H9 (cell line): ENCODE measurements around the gene DIP2C. TPM values are rescaled to one million over a fixed set of nuclear protein-coding genes. Genes with fewer than 3 reads are reported as not detected.

Experiments used
- DNase-seq: peaks from one replicate; pipeline ENCODE4 v3.0.0-alpha.2; 2017
- H2AFZ ChIP-seq: one replicate; pipeline ENCODE4 v1.6.1; 2013; ENCODE audit warnings: mild to moderate bottlenecking, low read length, control low read depth, moderate library complexity
- H2AK5ac ChIP-seq: 2 replicates; pipeline ENCODE4 v1.6.1; 2013; ENCODE audit warnings: low read length, control low read depth, mixed read lengths; ENCODE audit not compliant: insufficient read length
- H2BK120ac ChIP-seq: one replicate; pipeline ENCODE4 v1.6.1; 2013; ENCODE audit warnings: low read depth, mild to moderate bottlenecking, low read length, control low read depth, inconsistent platforms; ENCODE audit not compliant: poor library complexity, severe bottlenecking
- H2BK12ac ChIP-seq: 2 replicates; pipeline ENCODE4 v1.6.1; 2013; ENCODE audit warnings: low read length, control low read depth, mixed read lengths, low read depth; ENCODE audit not compliant: insufficient read length
- H2BK15ac ChIP-seq: 2 replicates; pipeline ENCODE4 v1.6.1; 2013; ENCODE audit warnings: low read depth, low read length, control low read depth
- H2BK20ac ChIP-seq: one replicate; pipeline ENCODE4 v1.6.1; 2013; ENCODE audit warnings: low read depth, mild to moderate bottlenecking, low read length, control low read depth, inconsistent platforms; ENCODE audit not compliant: poor library complexity, severe bottlenecking
- H2BK5ac ChIP-seq: 2 replicates; pipeline ENCODE4 v1.6.1; 2013; ENCODE audit warnings: low read length, control low read depth, mixed read lengths; ENCODE audit not compliant: insufficient read length
- H3K14ac ChIP-seq: 2 replicates; pipeline ENCODE4 v1.6.1; 2013; ENCODE audit warnings: low read length, control low read depth; ENCODE audit not compliant: insufficient read depth
- H3K18ac ChIP-seq: 2 replicates; pipeline ENCODE4 v1.6.1; 2013; ENCODE audit warnings: low read depth, mild to moderate bottlenecking, mixed read lengths, low read length, control low read depth; ENCODE audit not compliant: insufficient read length
- H3K23ac ChIP-seq: 2 replicates; pipeline ENCODE4 v1.6.1; 2013; ENCODE audit warnings: low read length, control low read depth, mixed read lengths, low read depth; ENCODE audit not compliant: insufficient read length
- H3K23me2 ChIP-seq: 2 replicates; pipeline ENCODE4 v1.6.1; 2013; ENCODE audit warnings: low read depth, mild to moderate bottlenecking, mixed read lengths, low read length, control low read depth; ENCODE audit not compliant: insufficient read length, poor library complexity, severe bottlenecking
- H3K27ac ChIP-seq: 2 replicates; pipeline ENCODE4 v1.5.1; 2013; ENCODE audit warnings: low read length, control low read depth, mixed read lengths, low read depth; ENCODE audit not compliant: insufficient read length
- H3K27me3 ChIP-seq: 2 replicates; pipeline ENCODE4 v1.6.1; 2013; ENCODE audit warnings: low read length, control low read depth, inconsistent platforms; ENCODE audit not compliant: insufficient read depth
- H3K4ac ChIP-seq: 2 replicates; pipeline ENCODE4 v1.6.1; 2013; ENCODE audit warnings: low read depth, mild to moderate bottlenecking, control low read depth, inconsistent platforms, low read length, moderate library complexity
- H3K4me1 ChIP-seq: 2 replicates; pipeline ENCODE4 v1.6.1; 2013; ENCODE audit warnings: low read length, control low read depth, inconsistent platforms; ENCODE audit not compliant: insufficient read depth
- H3K4me2 ChIP-seq: 2 replicates; pipeline ENCODE4 v1.6.1; 2013; ENCODE audit warnings: low read length, control low read depth, mixed read lengths; ENCODE audit not compliant: insufficient read length, insufficient read depth
- H3K56ac ChIP-seq: 2 replicates; pipeline ENCODE4 v1.6.1; 2013; ENCODE audit warnings: low read depth, mild to moderate bottlenecking, mixed read lengths, low read length, control low read depth; ENCODE audit not compliant: insufficient read length
- H3K79me1 ChIP-seq: 2 replicates; pipeline ENCODE4 v1.6.1; 2013; ENCODE audit warnings: low read depth, mild to moderate bottlenecking, moderate library complexity, low read length, control low read depth, inconsistent platforms; ENCODE audit not compliant: insufficient read depth, poor library complexity, severe bottlenecking
- H3K79me2 ChIP-seq: 2 replicates; pipeline ENCODE4 v1.6.1; 2013; ENCODE audit warnings: low read length, control low read depth, inconsistent platforms; ENCODE audit not compliant: insufficient read depth
- H3K9ac ChIP-seq: 2 replicates; pipeline ENCODE4 v1.6.1; 2013; ENCODE audit warnings: low read length, control low read depth, mixed read lengths; ENCODE audit not compliant: insufficient read length; ENCODE audit errors: extremely low read depth
- H3K9me3 ChIP-seq: one replicate; pipeline ENCODE4 v1.6.1; 2013; ENCODE audit warnings: low read depth, low read length, inconsistent platforms; ENCODE audit not compliant: control insufficient read depth
- H3T11ph ChIP-seq: one replicate; pipeline ENCODE4 v1.6.1; 2013; ENCODE audit warnings: mild to moderate bottlenecking, low read length, control low read depth, inconsistent platforms
- H4K20me1 ChIP-seq: one replicate; pipeline ENCODE4 v1.6.1; 2013; ENCODE audit not compliant: control insufficient read depth, insufficient read length, insufficient read depth
- H4K5ac ChIP-seq: 2 replicates; pipeline ENCODE4 v1.6.1; 2013; ENCODE audit warnings: low read depth, mild to moderate bottlenecking, mixed read lengths, low read length, control low read depth; ENCODE audit not compliant: insufficient read length
- H4K8ac ChIP-seq: replicated peaks from 2 replicates; pipeline ENCODE4 v1.6.1; 2013; ENCODE audit warnings: low read length, control low read depth, mixed read lengths, low read depth; ENCODE audit not compliant: insufficient read length
- H4K91ac ChIP-seq: 2 replicates; pipeline ENCODE4 v1.6.1; 2013; ENCODE audit warnings: low read depth, mild to moderate bottlenecking, moderate library complexity, mixed read lengths, low read length, control low read depth; ENCODE audit not compliant: insufficient read length
- H3K27ac Mint-ChIP-seq, 3 experiments: 2 replicates in 2 of 3; 3 replicates in 1 of 3; pipeline ENCODE4 v1.8.0; 2020 to 2021; ENCODE audit warnings: mixed read lengths in 3 of 3, mild to moderate bottlenecking in 1 of 3, moderate library complexity in 1 of 3
- H3K27me3 Mint-ChIP-seq: 2 replicates; pipeline ENCODE4 v1.8.0; 2021; ENCODE audit warnings: low read depth, mild to moderate bottlenecking, moderate library complexity, mixed read lengths
- H3K36me3 Mint-ChIP-seq, 3 experiments: 2 replicates in 2 of 3; 3 replicates in 1 of 3; pipeline ENCODE4 v1.8.0; 2020 to 2021; ENCODE audit warnings: low read depth in 3 of 3, mixed read lengths in 3 of 3; ENCODE audit not compliant: insufficient read depth in 1 of 3
- H3K4me1 Mint-ChIP-seq, 2 experiments: 2 replicates each; pipeline ENCODE4 v1.8.0; 2020; ENCODE audit warnings: mixed read lengths in 2 of 2
- H3K4me3 Mint-ChIP-seq, 2 experiments: 2 replicates in 1 of 2; 3 replicates in 1 of 2; pipeline ENCODE4 v1.8.0; 2020 to 2021; ENCODE audit warnings: mild to moderate bottlenecking in 2 of 2, mixed read lengths in 2 of 2, moderate library complexity in 1 of 2
- H3K9me3 Mint-ChIP-seq, 2 experiments: 2 replicates in 1 of 2; 3 replicates in 1 of 2; pipeline ENCODE4 v1.8.0; 2020; ENCODE audit warnings: mild to moderate bottlenecking in 2 of 2, mixed read lengths in 2 of 2, moderate library complexity in 1 of 2
- WGBS: extraction: QIAGEN DNeasy Blood & Tissue Kit; methylation state at CpG from one replicate; pipeline ENCODE4 v1.1.7; 2013; ENCODE audit warnings: missing lambda C conversion rate, low lambda C conversion rate, mixed read lengths; ENCODE audit not compliant: insufficient read length; ENCODE audit errors: extremely low coverage; 5-methylcytosine and 5-hydroxymethylcytosine counted together
- total RNA-seq: library from RNA; stranded (reverse); gene quantifications from 2 replicates; pipeline ENCODE4 v1.2.1, GENCODE V29; 2021
- TF ChIP-seq, protein P1 (sequence below): fragments of 200-600 bp; sonication (generic); conservative IDR thresholded peaks from 3 replicates; pipeline ENCODE4 v1.8.0; 2021; ENCODE audit warnings: antibody characterized with exemption, mild to moderate bottlenecking

The DIP2C gene
- total RNA-seq, 1 experiment from 2014 or later: 7.9 TPM

DNA sequence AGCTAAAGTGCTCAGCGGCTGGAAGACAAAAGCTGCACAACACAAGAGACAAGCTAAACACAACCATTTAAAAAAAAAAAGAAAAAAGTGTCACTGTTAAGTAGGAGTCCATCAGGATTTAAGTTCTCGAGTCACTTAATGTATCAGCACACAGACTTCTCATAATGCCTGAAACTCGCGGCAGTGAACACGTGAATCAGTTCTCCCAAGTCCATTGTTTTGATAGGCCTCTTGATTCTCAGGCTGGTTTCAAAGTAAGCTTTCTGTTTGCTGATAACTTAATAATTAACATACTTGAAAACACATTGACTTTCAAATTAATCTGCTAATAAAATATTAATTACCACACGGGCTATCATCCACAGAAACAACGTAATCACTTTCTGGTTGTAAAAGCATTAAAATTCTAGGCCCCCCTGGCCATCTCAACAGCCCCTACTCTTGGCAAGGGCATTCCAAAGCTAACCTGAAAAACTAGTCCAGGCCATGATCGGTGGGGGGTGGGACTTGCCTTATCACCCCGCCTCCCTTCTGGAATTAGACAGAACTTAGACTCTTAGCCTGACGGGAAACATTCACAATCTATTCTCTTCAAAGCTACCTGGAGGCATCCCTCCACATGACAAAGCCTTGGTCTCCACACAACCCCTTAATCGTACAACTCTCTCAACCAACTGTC, 129.0 kb downstream of the DIP2C start:
- peaks cover 1% of the 10 kb centered on the region; the same call in 1 of the 2 replicates for H3K79me2 ChIP-seq
- WGBS: no CpG with 5 or more reads among the region's 11 CpGs
- H3K9ac ChIP-seq: no peak overlapping the region

More for the DNA sequence above, 129.0 kb downstream of the DIP2C start:
- H3K27me3 ChIP-seq: no peaks in the 10 kb centered on the region
- Mint-ChIP-seq H3K4me3 (no peak overlapping the region; a peak in 1 of 5 replicates), H3K36me3 (peaks cover 13 to 19% (median 17%) of the 10 kb centered on the region in 3 experiments), H3K4me1 (peaks cover 43 to 45% of the 10 kb centered on the region in 2 experiments), H3K9me3 (peaks cover 13 to 19% of the 10 kb centered on the region in 2 experiments; a peak in 4 of 5 replicates), H3K27ac (peak overlapping the region in 1 of 3 experiments; percentile 51; a peak in 1 of 7 replicates), H3K27me3 (peaks cover 4% of the 10 kb centered on the region; the same call in 1 of the 2 replicates)
- H3K56ac ChIP-seq: no peak overlapping the region
- H3K23ac ChIP-seq: no peak overlapping the region
- H3K23me2 ChIP-seq: no peaks in the 10 kb centered on the region
- H4K8ac ChIP-seq: no peak overlapping the region
- no peak overlapping the region for H4K5ac ChIP-seq
- H2BK5ac ChIP-seq: no peak overlapping the region
- no peak overlapping the region for H3K4ac ChIP-seq
- no peak overlapping the region for H3T11ph ChIP-seq
- H2AFZ ChIP-seq: no peak overlapping the region
- H2AK5ac ChIP-seq: no peak overlapping the region
- peaks cover 11% of the 10 kb centered on the region; the same call in 1 of the 2 replicates for H3K4me1 ChIP-seq
- no peak overlapping the region for H3K27ac ChIP-seq
- no peak overlapping the region for H2BK20ac ChIP-seq
- no peak overlapping the region for H3K14ac ChIP-seq
- H2BK120ac ChIP-seq: no peak overlapping the region
- no peak for DNase-seq
- H3K79me1 ChIP-seq: peaks cover 3% of the 10 kb centered on the region
- H3K9me3 ChIP-seq: no peaks in the 10 kb centered on the region
- H3K4me2 ChIP-seq: no peak overlapping the region
- no peaks in the 10 kb centered on the region for H4K20me1 ChIP-seq
- peak overlapping the region; percentile 46 for H3K18ac ChIP-seq
- no peak overlapping the region for H2BK12ac ChIP-seq
- TF ChIP-seq, protein P1, sequence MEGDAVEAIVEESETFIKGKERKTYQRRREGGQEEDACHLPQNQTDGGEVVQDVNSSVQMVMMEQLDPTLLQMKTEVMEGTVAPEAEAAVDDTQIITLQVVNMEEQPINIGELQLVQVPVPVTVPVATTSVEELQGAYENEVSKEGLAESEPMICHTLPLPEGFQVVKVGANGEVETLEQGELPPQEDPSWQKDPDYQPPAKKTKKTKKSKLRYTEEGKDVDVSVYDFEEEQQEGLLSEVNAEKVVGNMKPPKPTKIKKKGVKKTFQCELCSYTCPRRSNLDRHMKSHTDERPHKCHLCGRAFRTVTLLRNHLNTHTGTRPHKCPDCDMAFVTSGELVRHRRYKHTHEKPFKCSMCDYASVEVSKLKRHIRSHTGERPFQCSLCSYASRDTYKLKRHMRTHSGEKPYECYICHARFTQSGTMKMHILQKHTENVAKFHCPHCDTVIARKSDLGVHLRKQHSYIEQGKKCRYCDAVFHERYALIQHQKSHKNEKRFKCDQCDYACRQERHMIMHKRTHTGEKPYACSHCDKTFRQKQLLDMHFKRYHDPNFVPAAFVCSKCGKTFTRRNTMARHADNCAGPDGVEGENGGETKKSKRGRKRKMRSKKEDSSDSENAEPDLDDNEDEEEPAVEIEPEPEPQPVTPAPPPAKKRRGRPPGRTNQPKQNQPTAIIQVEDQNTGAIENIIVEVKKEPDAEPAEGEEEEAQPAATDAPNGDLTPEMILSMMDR: no peak
- H4K91ac ChIP-seq: no peak overlapping the region
- no peak overlapping the region for H2BK15ac ChIP-seq
